Liver (tissue), 3 donors: ENCODE measurements around the gene ZNF503.

Experiments
- ATF3 ChIP-seq: IDR thresholded peaks from 2 replicates; pipeline ENCODE4 v1.6.1; 2016; ENCODE audit warnings: antibody characterized with exemption
- GABPA ChIP-seq, 2 donors: IDR thresholded peaks in 1 of 2; conservative IDR thresholded peaks in 1 of 2; 2 replicates each; pipeline ENCODE4 v1.6.1; 2016; ENCODE audit warnings: antibody characterized with exemption in 2 of 2, mild to moderate bottlenecking in 1 of 2, moderate library complexity in 1 of 2
- JUND ChIP-seq, 2 donors: IDR thresholded peaks; 2 replicates each; pipeline ENCODE4 v1.6.1; 2016; ENCODE audit warnings: antibody characterized with exemption in 2 of 2
- RAD21 ChIP-seq, 2 donors: IDR thresholded peaks; 2 replicates each; pipeline ENCODE4 v1.6.1; 2016; ENCODE audit warnings: antibody characterized with exemption in 2 of 2, mild to moderate bottlenecking in 2 of 2
- REST ChIP-seq: IDR thresholded peaks from 2 replicates; pipeline ENCODE4 v1.6.1; 2016; ENCODE audit warnings: antibody characterized with exemption, mild to moderate bottlenecking
- TF ChIP-seq, protein P1 (sequence below): fragments of 150-350 bp; IDR thresholded peaks from 2 replicates; pipeline ENCODE4 v1.5.1; 2017; ENCODE audit warnings: improper control_type of control experiment, low read depth, low read length; ENCODE audit not compliant: missing input control
- TF ChIP-seq, protein P2 (sequence below): IDR thresholded peaks from 2 replicates; pipeline ENCODE4 v1.6.1; 2016; ENCODE audit warnings: antibody characterized with exemption
- TF ChIP-seq, protein P3 (sequence below): IDR thresholded peaks from 2 replicates; pipeline ENCODE4 v1.6.1; 2016; ENCODE audit warnings: antibody characterized with exemption
- donor health status: healthy.
- donor health status: healthy.

GRCh38 chr10:75406462-75407223 is 5.1 kb upstream of the ZNF503 start:
- TF ChIP-seq RAD21 (IDR thresholded peaks at IDR 0.05) (no peak), JUND (IDR thresholded peaks at IDR 0.05) (no peak), GABPA (IDR thresholded peaks at IDR 0.05 in 1 of 2, conservative IDR thresholded peaks at IDR 0.05 in 1 of 2) (no peak), REST (no peak), ATF3 (no peak)
- TF ChIP-seq, protein P1, sequence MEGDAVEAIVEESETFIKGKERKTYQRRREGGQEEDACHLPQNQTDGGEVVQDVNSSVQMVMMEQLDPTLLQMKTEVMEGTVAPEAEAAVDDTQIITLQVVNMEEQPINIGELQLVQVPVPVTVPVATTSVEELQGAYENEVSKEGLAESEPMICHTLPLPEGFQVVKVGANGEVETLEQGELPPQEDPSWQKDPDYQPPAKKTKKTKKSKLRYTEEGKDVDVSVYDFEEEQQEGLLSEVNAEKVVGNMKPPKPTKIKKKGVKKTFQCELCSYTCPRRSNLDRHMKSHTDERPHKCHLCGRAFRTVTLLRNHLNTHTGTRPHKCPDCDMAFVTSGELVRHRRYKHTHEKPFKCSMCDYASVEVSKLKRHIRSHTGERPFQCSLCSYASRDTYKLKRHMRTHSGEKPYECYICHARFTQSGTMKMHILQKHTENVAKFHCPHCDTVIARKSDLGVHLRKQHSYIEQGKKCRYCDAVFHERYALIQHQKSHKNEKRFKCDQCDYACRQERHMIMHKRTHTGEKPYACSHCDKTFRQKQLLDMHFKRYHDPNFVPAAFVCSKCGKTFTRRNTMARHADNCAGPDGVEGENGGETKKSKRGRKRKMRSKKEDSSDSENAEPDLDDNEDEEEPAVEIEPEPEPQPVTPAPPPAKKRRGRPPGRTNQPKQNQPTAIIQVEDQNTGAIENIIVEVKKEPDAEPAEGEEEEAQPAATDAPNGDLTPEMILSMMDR: no peak
- TF ChIP-seq, protein P2, sequence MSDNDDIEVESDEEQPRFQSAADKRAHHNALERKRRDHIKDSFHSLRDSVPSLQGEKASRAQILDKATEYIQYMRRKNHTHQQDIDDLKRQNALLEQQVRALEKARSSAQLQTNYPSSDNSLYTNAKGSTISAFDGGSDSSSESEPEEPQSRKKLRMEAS: no peak
- TF ChIP-seq, protein P3, sequence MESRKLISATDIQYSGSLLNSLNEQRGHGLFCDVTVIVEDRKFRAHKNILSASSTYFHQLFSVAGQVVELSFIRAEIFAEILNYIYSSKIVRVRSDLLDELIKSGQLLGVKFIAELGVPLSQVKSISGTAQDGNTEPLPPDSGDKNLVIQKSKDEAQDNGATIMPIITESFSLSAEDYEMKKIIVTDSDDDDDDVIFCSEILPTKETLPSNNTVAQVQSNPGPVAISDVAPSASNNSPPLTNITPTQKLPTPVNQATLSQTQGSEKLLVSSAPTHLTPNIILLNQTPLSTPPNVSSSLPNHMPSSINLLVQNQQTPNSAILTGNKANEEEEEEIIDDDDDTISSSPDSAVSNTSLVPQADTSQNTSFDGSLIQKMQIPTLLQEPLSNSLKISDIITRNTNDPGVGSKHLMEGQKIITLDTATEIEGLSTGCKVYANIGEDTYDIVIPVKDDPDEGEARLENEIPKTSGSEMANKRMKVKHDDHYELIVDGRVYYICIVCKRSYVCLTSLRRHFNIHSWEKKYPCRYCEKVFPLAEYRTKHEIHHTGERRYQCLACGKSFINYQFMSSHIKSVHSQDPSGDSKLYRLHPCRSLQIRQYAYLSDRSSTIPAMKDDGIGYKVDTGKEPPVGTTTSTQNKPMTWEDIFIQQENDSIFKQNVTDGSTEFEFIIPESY: no peak
